ENCODE measurements around the gene TASL. TPM values are rescaled to one million over a fixed set of nuclear protein-coding genes. Genes with fewer than 3 reads are reported as not detected.
"Not testable (repeated sequence)": the region's sequence is repeated elsewhere in the genome, so short reads cannot be mapped to it uniquely, and the experiment has no call there.

Gene TASL
- total RNA-seq, 2 donors from 2014 or later = 0.59 TPM; not detected in 1

- TF ChIP-seq CTCF (IDR thresholded peaks at IDR 0.05) = no peak
- no peaks in the 10 kb centered on the region for H3K36me3 ChIP-seq
- no peak for DNase-seq (ENCODE audit: low spot score)
Measured at GRCh38 chrX:30607155-30607554, 29.6 kb upstream of the TASL start.

GRCh38 chrX:30600269-30601176 lies 23.0 kb upstream of the TASL start:
- H3K9me3 ChIP-seq; H3K27ac ChIP-seq; H3K4me1 ChIP-seq; DNase-seq (ENCODE audit: low spot score); H3K36me3 ChIP-seq; H3K27me3 ChIP-seq; H3K4me3 ChIP-seq: not testable (repeated sequence)

More at GRCh38 chrX:30607155-30607554, 29.6 kb upstream of the TASL start:
- Histone ChIP-seq H3K4me1 (no peaks in the 10 kb centered on the region), H3K4me3 (no peak overlapping the region), H3K27me3 (no peaks in the 10 kb centered on the region), H3K9me3 (no peaks in the 10 kb centered on the region), H3K27ac (no peak overlapping the region)

DNA sequence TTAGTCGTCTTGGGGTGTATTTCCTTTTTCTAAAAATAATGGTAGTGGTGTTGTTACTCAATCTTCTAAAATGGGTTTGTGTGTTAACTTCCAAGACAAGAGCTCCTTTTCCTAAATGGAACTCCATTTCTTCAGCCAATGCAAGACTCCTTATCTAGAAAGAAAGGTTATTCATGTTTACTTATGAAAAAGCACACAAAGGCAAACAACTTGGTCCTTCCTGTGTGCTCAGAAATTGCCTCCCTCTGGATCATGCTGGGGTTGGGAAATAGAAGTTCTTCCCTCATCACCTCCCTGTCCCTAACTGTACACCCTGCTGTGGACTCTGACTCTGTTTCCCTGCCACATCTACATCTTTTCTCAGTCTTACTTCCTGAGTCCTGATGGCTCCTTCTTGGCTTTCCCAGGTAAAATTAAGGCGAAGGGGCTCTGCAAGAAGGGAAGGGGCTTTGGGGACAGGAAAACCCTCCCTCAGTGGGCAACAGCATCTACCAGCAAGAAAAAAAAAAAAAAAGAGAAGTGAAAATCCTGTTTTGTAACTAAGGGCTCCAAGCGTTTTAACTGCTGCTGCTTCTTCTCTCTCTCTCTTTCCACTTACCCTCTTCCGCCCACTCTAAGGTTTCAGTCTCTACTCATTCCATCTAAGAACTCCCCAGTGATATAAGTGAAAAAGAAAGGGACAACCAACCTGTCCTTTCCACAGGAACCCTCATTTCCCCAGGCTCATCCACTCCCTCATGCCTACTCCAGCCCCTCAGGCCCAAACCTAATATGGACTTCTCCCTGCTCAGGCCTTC lies 19.8 kb upstream of the TASL start:
- DNase-seq (ENCODE audit: low spot score) = no peak
- Histone ChIP-seq H3K27ac (no peak overlapping the region), H3K9me3 (no peaks in the 10 kb centered on the region), H3K27me3 (no peaks in the 10 kb centered on the region), H3K36me3 (no peaks in the 10 kb centered on the region), H3K4me1 (no peaks in the 10 kb centered on the region), H3K4me3 (no peak overlapping the region)
- TF ChIP-seq CTCF (IDR thresholded peaks at IDR 0.05) = no peak

- no peaks in the 10 kb centered on the region for H3K9me3 ChIP-seq
- no peak overlapping the region for H3K4me3 ChIP-seq
- no peak for TF ChIP-seq CTCF (IDR thresholded peaks at IDR 0.05)
- DNase-seq (ENCODE audit: low spot score) = no peak
- H3K4me1 ChIP-seq = no peaks in the 10 kb centered on the region
- no peak overlapping the region for H3K27ac ChIP-seq
- H3K36me3 ChIP-seq = no peaks in the 10 kb centered on the region
- no peaks in the 10 kb centered on the region for H3K27me3 ChIP-seq
Measured at GRCh38 chrX:30593440-30594200, 16.1 kb upstream of the TASL start.

- TF ChIP-seq CTCF (IDR thresholded peaks at IDR 0.05) = no peak
- H3K4me3 ChIP-seq = no peak overlapping the region
- H3K27ac ChIP-seq = no peak overlapping the region
- H3K9me3 ChIP-seq = no peaks in the 10 kb centered on the region
- no peaks in the 10 kb centered on the region for H3K4me1 ChIP-seq
- no peak for DNase-seq (ENCODE audit: low spot score)
- no peaks in the 10 kb centered on the region for H3K36me3 ChIP-seq
- no peaks in the 10 kb centered on the region for H3K27me3 ChIP-seq
Measured at GRCh38 chrX:30592831-30593230, 15.3 kb upstream of the TASL start.

Data from right atrium auricular region (tissue), 2 donors.